Measurements from ENCODE around the gene CES2.

DNA sequence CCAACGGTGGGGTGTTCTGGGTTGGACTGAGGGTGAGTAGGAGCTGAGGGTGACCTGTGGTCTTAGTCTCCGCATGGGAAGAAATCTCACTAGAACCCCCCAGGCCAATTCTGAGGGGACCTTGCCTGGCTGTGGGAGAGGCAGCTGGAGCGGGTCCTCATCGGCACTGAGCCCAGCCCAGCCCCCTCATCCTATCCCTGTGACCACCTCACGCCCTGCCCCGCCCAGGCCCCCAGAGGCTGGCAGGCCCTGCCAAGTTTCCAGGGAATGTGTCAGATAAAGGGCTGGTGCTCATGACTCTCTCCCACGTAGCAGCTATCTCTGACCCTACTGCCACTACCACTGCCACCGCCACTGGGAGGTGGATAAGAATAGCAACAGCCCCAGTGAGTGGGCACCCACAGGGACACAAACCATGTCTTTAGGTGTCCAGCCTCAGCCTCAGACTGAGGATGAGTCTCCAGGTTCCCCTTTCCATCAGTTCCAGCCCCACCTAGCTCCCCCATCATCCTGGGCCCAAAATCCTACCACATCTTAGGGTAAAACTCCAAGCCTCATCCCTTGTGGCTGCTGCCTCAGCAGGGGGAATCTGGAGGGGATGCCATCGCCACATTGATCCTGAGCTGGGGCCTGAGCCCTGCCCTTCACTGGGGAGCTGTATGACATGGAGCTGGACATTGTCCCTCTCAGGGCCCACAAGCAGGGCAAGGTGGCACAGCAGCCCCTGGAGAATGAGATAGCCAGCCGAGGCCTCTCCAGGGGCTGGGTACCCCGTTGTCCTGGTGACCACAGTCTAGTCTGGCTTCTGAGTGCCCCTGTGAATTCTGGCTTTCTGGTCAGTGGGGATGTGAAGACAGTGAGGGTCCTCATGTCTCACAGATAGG lies 31.5 kb upstream of the CES2 start:
- TF ChIP-seq, protein P1, sequence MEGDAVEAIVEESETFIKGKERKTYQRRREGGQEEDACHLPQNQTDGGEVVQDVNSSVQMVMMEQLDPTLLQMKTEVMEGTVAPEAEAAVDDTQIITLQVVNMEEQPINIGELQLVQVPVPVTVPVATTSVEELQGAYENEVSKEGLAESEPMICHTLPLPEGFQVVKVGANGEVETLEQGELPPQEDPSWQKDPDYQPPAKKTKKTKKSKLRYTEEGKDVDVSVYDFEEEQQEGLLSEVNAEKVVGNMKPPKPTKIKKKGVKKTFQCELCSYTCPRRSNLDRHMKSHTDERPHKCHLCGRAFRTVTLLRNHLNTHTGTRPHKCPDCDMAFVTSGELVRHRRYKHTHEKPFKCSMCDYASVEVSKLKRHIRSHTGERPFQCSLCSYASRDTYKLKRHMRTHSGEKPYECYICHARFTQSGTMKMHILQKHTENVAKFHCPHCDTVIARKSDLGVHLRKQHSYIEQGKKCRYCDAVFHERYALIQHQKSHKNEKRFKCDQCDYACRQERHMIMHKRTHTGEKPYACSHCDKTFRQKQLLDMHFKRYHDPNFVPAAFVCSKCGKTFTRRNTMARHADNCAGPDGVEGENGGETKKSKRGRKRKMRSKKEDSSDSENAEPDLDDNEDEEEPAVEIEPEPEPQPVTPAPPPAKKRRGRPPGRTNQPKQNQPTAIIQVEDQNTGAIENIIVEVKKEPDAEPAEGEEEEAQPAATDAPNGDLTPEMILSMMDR (IDR thresholded peaks at IDR 0.05; ENCODE audit: poor library complexity): no peak
- no peak for TF ChIP-seq EZH2phosphoT487 (IDR thresholded peaks at IDR 0.05; ENCODE audit: low read depth, severe bottlenecking, unreplicated experiment)
